CD4-positive, alpha-beta T cell treated with Interleukin-2 at 100 ng/mL for 4 hours (primary cell): ENCODE measurements around the gene NPTX2.

Experiments
- DNase-seq: peaks from one replicate; pipeline ENCODE4 v3.0.0-alpha.2; 2020; ENCODE audit warnings: low spot score

NPTX2 gene

DNA sequence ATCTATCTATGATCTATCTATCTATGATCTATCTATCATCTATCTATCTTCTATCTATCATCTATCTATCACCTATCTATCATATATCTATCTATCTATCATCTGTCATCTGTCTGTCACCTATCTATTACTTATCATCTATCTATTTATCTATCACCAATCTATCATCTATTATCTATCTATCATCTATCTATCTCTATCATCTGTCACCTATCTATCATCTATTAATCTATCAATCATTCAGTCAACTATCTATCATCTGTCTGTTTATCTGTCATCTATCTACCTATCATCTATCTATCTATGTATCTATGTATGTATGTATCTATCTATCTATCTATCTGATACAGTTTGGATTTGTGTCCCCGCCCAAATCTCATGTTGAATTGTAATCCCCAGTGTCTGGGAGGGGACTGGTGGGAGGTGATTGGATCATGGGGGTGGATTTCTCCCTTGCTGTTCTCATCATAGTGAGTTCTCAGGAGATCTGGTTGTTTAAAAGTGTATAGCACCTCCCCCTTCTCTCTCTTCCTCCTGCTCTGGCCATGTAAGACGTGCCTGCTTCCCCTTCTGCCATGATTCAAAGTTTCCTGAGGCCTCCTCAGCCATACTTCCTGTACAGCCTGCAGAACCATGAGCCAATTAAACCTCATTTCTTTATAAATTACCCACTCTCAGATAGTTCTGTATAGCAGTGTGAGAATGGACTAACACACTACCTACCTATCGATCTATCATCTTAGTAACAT is 37.6 kb downstream of the NPTX2 start:
- no peak for DNase-seq

DNA sequence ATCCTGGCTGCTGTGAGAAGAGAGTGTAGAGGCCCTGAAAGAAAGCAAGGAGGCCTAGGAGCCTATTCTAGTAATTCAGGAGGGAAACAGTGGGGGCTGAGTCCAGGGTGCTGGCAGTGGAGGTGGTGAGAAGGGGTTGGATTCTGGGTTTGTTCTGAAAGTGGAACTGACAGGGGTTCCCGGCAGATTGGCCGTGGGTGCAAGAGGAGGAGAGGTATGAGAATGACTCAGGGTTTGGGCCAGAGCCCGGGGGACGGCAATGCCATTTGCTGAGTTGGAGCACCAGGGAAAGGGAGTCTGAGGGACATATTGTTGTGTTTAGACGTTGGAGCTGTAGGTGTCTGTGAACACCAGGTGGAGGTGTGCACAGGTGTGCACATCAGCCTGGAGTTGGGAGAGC is 38.5 kb downstream of the NPTX2 start:
- DNase-seq = no peak

- no peak for DNase-seq
Measured at GRCh38 chr7:98656899-98657298, 39.8 kb downstream of the NPTX2 start.

- DNase-seq = no peak
Measured at GRCh38 chr7:98657736-98658135, 40.7 kb downstream of the NPTX2 start.

- no peak for DNase-seq
Measured at GRCh38 chr7:98659756-98660155, 42.7 kb downstream of the NPTX2 start.

DNA sequence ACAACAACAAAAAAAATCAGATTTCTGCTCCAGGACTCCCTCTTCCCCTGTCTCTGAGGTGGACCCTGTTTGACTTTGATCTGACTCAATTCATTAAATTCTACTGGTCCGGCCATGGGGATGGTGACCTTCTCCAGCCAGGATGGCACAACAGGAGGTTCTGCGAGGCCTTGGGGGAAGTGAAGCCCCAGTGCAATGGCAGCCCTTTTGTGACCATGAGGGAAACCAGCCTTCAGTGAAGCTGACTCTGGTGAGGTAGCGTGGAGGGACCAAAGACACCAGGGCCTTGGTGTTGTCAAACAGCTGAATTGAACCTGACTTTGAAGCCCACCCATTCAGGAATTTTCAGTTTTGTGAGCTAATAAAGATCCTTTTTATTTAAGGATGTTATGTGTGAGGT is 44.5 kb downstream of the NPTX2 start:
- no peak for DNase-seq

DNA sequence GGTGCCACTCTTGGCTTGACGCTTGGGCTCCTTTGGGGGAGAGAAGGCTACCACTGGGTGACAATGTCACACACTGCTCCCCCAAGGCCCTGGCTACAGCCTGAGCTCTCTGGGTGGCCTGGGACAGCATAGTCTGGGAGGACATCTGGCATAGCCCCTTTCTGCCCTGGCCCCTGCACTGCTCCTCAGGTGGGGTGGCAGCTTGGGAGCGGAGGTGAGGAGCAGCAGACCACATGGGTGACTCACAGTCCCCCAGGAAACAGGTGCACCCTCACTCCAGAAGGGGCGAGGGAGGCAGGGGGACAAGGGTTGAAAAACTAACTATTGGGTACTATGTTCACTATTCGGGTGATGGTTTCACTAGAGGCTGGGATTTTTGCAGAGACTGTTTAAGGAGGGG is 45.2 kb downstream of the NPTX2 start:
- no peak for DNase-seq

DNA sequence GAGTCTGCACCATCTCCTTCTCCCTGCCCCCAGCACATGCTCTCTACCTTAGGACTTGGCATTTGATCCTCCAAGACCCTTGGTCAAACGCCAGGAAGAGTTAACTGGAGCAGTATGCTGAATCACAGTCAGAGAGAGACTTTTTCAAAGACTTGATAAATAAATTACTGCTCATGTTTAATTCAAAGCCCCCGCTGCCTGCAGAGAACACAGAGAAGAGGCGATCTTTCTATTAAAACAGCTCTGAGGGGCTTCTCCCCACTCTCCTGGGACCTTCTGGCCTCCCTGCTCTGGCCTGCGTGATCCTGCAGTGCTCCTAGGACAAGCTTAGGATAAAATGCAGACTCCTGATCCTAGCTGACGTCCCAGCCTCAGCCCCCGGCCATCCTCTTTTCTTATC is 47.8 kb downstream of the NPTX2 start:
- no peak for DNase-seq

DNA sequence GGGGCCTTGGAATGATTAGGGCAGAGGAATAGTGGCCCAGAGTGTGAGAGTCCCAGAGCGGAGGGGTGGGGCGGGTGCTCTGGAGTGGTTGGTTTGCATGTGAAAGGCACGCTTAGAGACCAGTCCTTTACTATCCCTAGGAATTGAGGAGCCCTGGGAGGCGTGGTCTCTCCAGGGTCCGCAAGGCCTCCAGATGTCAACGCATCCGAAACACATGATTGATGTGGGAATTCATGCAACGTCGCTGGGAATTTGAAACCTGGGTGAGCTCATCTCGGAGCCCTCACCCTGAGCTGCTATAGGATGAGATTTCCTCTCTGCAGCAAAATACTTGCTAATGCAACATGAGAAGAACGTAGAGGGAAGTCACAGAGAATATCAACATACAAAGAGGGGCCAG is 51.2 kb downstream of the NPTX2 start:
- no peak for DNase-seq

DNA sequence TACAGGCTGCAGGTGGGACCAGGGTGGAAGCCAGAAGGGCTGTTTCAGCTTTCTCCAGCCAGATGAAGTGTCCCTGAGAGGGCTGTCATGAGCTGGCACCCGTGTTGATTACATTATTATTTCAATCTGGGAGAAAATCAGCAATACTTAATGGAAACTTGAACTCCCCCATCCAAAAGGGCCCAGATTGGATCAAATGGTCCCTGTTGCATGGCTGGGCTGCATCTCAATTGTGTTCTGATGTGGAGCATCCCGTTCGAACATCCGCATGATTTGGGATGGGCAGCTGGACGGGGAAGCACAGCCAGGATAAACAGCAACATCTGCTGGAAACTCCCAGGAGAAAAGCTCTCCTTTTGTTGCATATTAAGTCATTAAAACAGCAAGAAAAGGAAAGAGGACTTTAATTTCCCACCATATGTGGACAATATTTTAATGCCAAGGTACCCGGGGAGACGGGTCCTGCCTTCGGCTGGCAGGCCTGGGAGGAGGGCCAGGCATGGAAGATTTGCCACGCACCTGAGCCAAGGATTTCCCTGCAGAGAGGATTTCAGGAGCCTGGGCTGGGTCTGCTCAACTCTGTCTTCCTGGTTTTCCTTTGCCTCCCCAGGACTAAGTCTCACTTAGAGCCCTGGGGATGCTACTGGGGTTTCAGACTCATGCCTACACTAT is 52.4 kb downstream of the NPTX2 start:
- no peak for DNase-seq

DNA sequence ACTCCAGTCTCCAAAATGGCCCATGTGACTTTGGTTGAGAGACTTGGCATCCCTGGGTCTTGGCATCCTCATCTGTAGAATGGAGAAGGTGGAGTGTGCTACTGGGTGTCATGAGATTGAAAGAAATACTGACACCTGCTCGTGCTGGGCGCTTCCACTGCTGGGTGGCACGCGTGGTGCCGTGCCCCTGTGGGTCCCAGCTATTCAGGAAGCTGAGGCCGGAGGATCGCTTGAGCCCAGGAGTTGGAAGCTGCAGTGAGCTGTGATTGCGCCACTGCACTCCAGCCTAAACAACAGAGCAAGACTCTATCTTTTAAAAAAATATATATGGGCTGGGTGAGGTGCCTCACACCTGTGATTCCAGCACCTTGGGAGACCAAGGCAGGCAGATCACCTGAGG is 53.1 kb downstream of the NPTX2 start:
- no peak for DNase-seq

GRCh38 chr7:98671733-98672331 is 54.7 kb downstream of the NPTX2 start:
- DNase-seq = no peak

- DNase-seq = no peak
Measured at GRCh38 chr7:98674461-98674860, 57.4 kb downstream of the NPTX2 start.

- no peak for DNase-seq
Measured at GRCh38 chr7:98674881-98675280, 57.8 kb downstream of the NPTX2 start.

GRCh38 chr7:98678215-98678614 is 61.1 kb downstream of the NPTX2 start:
- DNase-seq = no peak
